GM12878 (cell line): ENCODE measurements around the gene CRAMP1. TPM values are rescaled to one million over a fixed set of nuclear protein-coding genes. Genes with fewer than 3 reads are reported as not detected.
A peak's percentile ranks its signal among the peaks of the same experiment; 100 is the strongest.

Experiments used
- ATAC-seq: fragments of 200-7000 bp; cut with Tn5 transposase; 3 replicates; pipeline ENCODE4 v1.9.1; 2020; ENCODE audit warnings: mild to moderate bottlenecking, moderate library complexity
- BruUV-seq: library from RNA; stranded (reverse); fragments of 400-500 nt; replicated peaks from 2 replicates; lab custom pipeline; 2021; lab: Mats Ljungman, UMichigan
- CTCF ChIA-PET: fragments of 300-600 bp; sonication (Branson Sonifier 250); formaldehyde crosslinking; extraction: SDS; loops from one replicate; lab custom pipeline; 2021; ENCODE audit warnings: inconsistent platforms; lab: Yijun Ruan, JAX
- POLR2A ChIA-PET: fragments of 350-600 bp; formaldehyde crosslinking; extraction: SDS; loops from one replicate; lab custom pipeline; 2021; ENCODE audit warnings: inconsistent platforms; lab: Charles Lee
- RAD21 ChIA-PET: fragments of 300-600 bp; sonication (Branson Sonifier 250); formaldehyde crosslinking; loops from one replicate; lab custom pipeline; 2023; ENCODE audit warnings: antibody characterized with exemption; ENCODE audit not compliant: unreplicated experiment; lab: Charles Lee
- SMC1A ChIA-PET: fragments of 300-600 bp; sonication (Branson Sonifier 250); formaldehyde crosslinking; loops from one replicate; lab custom pipeline; 2023; ENCODE audit not compliant: unreplicated experiment, uncharacterized antibody; lab: Charles Lee
- DNase-seq: peaks from one replicate; pipeline ENCODE4 v3.0.0-alpha.2; 2011; ENCODE audit warnings: low read depth, low spot score
- FAIRE-seq: peaks from 3 replicates; lab custom pipeline; 2011; peaks lifted over from hg19 to GRCh38; lab: Jason Lieb, UNC
- H2AFZ ChIP-seq: 2 replicates; pipeline ENCODE4 v1.6.0; 2011; ENCODE audit warnings: low read depth, low read length, control low read depth; ENCODE audit not compliant: control insufficient read depth
- H3K27ac ChIP-seq: 2 replicates; pipeline ENCODE4 v1.5.1; 2011; ENCODE audit warnings: control low read depth; ENCODE audit not compliant: control insufficient read depth, insufficient read depth
- H3K27me3 ChIP-seq, 2 experiments: replicated peaks in 1 of 2; 2 replicates each; pipeline versions ENCODE4 v1.6.0 to v1.6.1; 2011; ENCODE audit warnings: low read length in 1 of 2; ENCODE audit not compliant: control insufficient read depth in 2 of 2, insufficient read depth in 2 of 2
- H3K36me3 ChIP-seq, 2 experiments: 2 replicates each; pipeline ENCODE4 v1.5.1; 2011; ENCODE audit warnings: low read length in 1 of 2; ENCODE audit not compliant: control insufficient read depth in 2 of 2, insufficient read depth in 2 of 2
- H3K4me1 ChIP-seq: 2 replicates; pipeline ENCODE4 v1.6.1; 2011; ENCODE audit warnings: mild to moderate bottlenecking, low read length, moderate library complexity, mixed read lengths; ENCODE audit not compliant: control insufficient read depth, insufficient read depth
- H3K4me2 ChIP-seq: 2 replicates; pipeline ENCODE4 v1.6.0; 2011; ENCODE audit warnings: control low read depth; ENCODE audit not compliant: control insufficient read depth, insufficient read depth
- H3K4me3 ChIP-seq: fragments of 200-600 bp; sonication (generic); 2 replicates; pipeline ENCODE4 v1.5.1; 2016
- H3K79me2 ChIP-seq: 2 replicates; pipeline ENCODE4 v1.6.0; 2011; ENCODE audit warnings: low read length; ENCODE audit not compliant: control insufficient read depth, insufficient read depth
- H3K9ac ChIP-seq: 2 replicates; pipeline ENCODE4 v1.8.0; 2011; ENCODE audit warnings: low read length, control low read depth, mixed read lengths; ENCODE audit not compliant: control insufficient read depth, insufficient read depth
- H3K9me3 ChIP-seq: replicated peaks from 3 replicates; pipeline ENCODE4 v1.5.1; 2011; ENCODE audit warnings: mild to moderate bottlenecking, low read length; ENCODE audit not compliant: control insufficient read depth, insufficient read depth
- H4K20me1 ChIP-seq: 2 replicates; pipeline ENCODE4 v1.6.0; 2011; ENCODE audit not compliant: control insufficient read depth, insufficient read depth
- ATF2 ChIP-seq: IDR thresholded peaks from 2 replicates; pipeline ENCODE4 v1.6.1; 2012; ENCODE audit warnings: low read length, inconsistent platforms
- E4F1 ChIP-seq: fragments of 450-650 bp; IDR thresholded peaks from 2 replicates; pipeline ENCODE4 v1.6.1; 2018; ENCODE audit warnings: borderline replicate concordance, mild to moderate bottlenecking; ENCODE audit not compliant: partially characterized antibody
- PAX8 ChIP-seq: fragments of 450-650 bp; IDR thresholded peaks from 2 replicates; pipeline ENCODE4 v1.6.1; 2017; ENCODE audit warnings: mild to moderate bottlenecking, moderate library complexity
- RAD21 ChIP-seq: IDR thresholded peaks from 2 replicates; pipeline ENCODE4 v1.6.1; 2011; ENCODE audit warnings: mild to moderate bottlenecking, low read depth, low read length, moderate library complexity; ENCODE audit not compliant: insufficient read depth
- RBBP5 ChIP-seq: fragments of 200-600 bp; sonication (generic); conservative IDR thresholded peaks from 2 replicates; pipeline ENCODE4 v1.6.1; 2016
- REST ChIP-seq: IDR thresholded peaks from 2 replicates; pipeline ENCODE4 v1.6.1; 2012; ENCODE audit warnings: mild to moderate bottlenecking, low read depth, low read length
- RFX5 ChIP-seq: IDR thresholded peaks from 2 replicates; pipeline ENCODE4 v1.6.1; 2011; ENCODE audit warnings: low read depth, low read length, improper control_type of control experiment
- SKIL ChIP-seq: fragments of 450-650 bp; IDR thresholded peaks from 2 replicates; pipeline ENCODE4 v1.6.1; 2017; ENCODE audit warnings: mild to moderate bottlenecking, low read depth, inconsistent platforms; ENCODE audit not compliant: poor library complexity, severe bottlenecking
- ZNF622 ChIP-seq: fragments of 450-650 bp; IDR thresholded peaks from 2 replicates; pipeline ENCODE4 v1.6.1; 2017; ENCODE audit warnings: mild to moderate bottlenecking, inconsistent platforms
- WGBS: methylation state at CpG from one replicate; pipeline ENCODE4 v1.1.6; 2016; ENCODE audit warnings: low lambda C conversion rate; ENCODE audit not compliant: insufficient replicate concordance, insufficient coverage; ENCODE audit errors: missing lambda C conversion rate; 5-methylcytosine and 5-hydroxymethylcytosine counted together
- in situ Hi-C: fragments of 300-500 bp; cut with MboI; formaldehyde crosslinking; loops from 9 replicates; pipeline ENCODE4 v1.14.3; 2018; ENCODE audit warnings: mixed read lengths
- intact Hi-C: fragments of 100-400 bp; cut with micrococcal nuclease; formaldehyde crosslinking; loops from one replicate; pipeline ENCODE4 v1.14.2; 2022; ENCODE audit not compliant: unreplicated experiment
- polyA plus RNA-seq, 11 experiments: library from polyadenylated mRNA; depleted of rRNA in 4 of 11; unstranded in 6 of 11; stranded (reverse) in 5 of 11; fragments of >200 nt; fragmentation: Nextera tagmentation in 4 of 11; fragmentation: Illumina TruSeq in 1 of 11; extraction: Ambion mirVana in 4 of 11; extraction: Trizol in 1 of 11; gene quantifications; 1 replicate in 1 of 11; 2 replicates in 10 of 11; pipeline versions ENCODE4 v1.2.1 to v1.2.3, GENCODE V29; 2011 to 2016; ENCODE audit warnings: inconsistent platforms in 2 of 11, missing spikeins in 2 of 11, low read depth in 1 of 11
- total RNA-seq, 4 experiments: library from RNA; depleted of rRNA in 3 of 4; stranded (reverse); fragments of >200 nt in 3 of 4; fragmentation: Illumina TruSeq in 1 of 4; extraction: Trizol in 1 of 4; gene quantifications; 2 replicates each; pipeline versions ENCODE4 v1.2.1 to v1.2.3, GENCODE V29; 2013 to 2021
- TF ChIP-seq, protein P1 (sequence below), 3 experiments: IDR thresholded peaks in 2 of 3; conservative IDR thresholded peaks in 1 of 3; 2 replicates each; pipeline ENCODE4 v1.5.1; 2011; ENCODE audit warnings: low read depth in 3 of 3, low read length in 3 of 3, mild to moderate bottlenecking in 3 of 3, control low read depth in 2 of 3, moderate library complexity in 2 of 3, inconsistent platforms in 1 of 3, mixed read lengths in 1 of 3; ENCODE audit not compliant: control insufficient read depth in 2 of 3, insufficient read depth in 1 of 3; ENCODE audit errors: extremely low read depth in 1 of 3

Gene CRAMP1
- total and polyA plus RNA-seq, 10 of the 15 experiments (the other 5 are each of a cell fraction or from before 2014, with no cell fraction given) = 0.37 to 9.8 (median 3.9) TPM

- H3K4me2 ChIP-seq = no peak overlapping the region
- FAIRE-seq (no peak), ATAC-seq (no peak), DNase-seq (no peak)
- H4K20me1 ChIP-seq = no peaks in the 10 kb centered on the region
- H3K36me3 ChIP-seq = no peaks in the 10 kb centered on the region
- intact Hi-C loops (no loop called here), in situ Hi-C loops (no loop called here)
- ChIA-PET RAD21 (no interaction called here), CTCF (no interaction called here), POLR2A (no interaction called here), SMC1A (no interaction called here)
- H3K27me3 ChIP-seq = no peaks in the 10 kb centered on the region
- no peak overlapping the region for H3K27ac ChIP-seq
- H2AFZ ChIP-seq = no peak overlapping the region
- H3K4me3 ChIP-seq = no peak overlapping the region
- no peaks in the 10 kb centered on the region for H3K9me3 ChIP-seq
- no peak overlapping the region for H3K9ac ChIP-seq
- TF ChIP-seq ATF2 = no peak
- TF ChIP-seq REST = no peak
- TF ChIP-seq, protein P1, sequence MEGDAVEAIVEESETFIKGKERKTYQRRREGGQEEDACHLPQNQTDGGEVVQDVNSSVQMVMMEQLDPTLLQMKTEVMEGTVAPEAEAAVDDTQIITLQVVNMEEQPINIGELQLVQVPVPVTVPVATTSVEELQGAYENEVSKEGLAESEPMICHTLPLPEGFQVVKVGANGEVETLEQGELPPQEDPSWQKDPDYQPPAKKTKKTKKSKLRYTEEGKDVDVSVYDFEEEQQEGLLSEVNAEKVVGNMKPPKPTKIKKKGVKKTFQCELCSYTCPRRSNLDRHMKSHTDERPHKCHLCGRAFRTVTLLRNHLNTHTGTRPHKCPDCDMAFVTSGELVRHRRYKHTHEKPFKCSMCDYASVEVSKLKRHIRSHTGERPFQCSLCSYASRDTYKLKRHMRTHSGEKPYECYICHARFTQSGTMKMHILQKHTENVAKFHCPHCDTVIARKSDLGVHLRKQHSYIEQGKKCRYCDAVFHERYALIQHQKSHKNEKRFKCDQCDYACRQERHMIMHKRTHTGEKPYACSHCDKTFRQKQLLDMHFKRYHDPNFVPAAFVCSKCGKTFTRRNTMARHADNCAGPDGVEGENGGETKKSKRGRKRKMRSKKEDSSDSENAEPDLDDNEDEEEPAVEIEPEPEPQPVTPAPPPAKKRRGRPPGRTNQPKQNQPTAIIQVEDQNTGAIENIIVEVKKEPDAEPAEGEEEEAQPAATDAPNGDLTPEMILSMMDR (IDR thresholded peaks at IDR 0.05 in 2 of 3, conservative IDR thresholded peaks at IDR 0.05 in 1 of 3; ENCODE audit: control insufficient read depth in 2 of 3, extremely low read depth in 1 of 3, insufficient read depth in 1 of 3, low read depth in 3 of 3, low read length in 3 of 3) = peak; percentile 28 to 30 (median 29); a peak in 3 of 6 replicates
- no peak for TF ChIP-seq E4F1
- no peak for TF ChIP-seq RBBP5
- no peak for TF ChIP-seq SKIL
- no peak for TF ChIP-seq ZNF622
- TF ChIP-seq PAX8 = no peak
- TF ChIP-seq RAD21 = peak; percentile 40
- TF ChIP-seq RFX5 = no peak
- 61% methylated on average over 9 of the region's 9 CpGs for WGBS
- no peaks in the 10 kb centered on the region for H3K79me2 ChIP-seq
- BruUV-seq = no TSS peak
- H3K4me1 ChIP-seq = no peaks in the 10 kb centered on the region
These were observed 47.8 kb upstream of the CRAMP1 start for GRCh38 chr16:1564325-1564724.
